ENCODE data around the gene GIT2.
"Not testable (repeated sequence)": the region's sequence is repeated elsewhere in the genome, so short reads cannot be mapped to it uniquely, and the experiment has no call there.

Gene GIT2

DNA sequence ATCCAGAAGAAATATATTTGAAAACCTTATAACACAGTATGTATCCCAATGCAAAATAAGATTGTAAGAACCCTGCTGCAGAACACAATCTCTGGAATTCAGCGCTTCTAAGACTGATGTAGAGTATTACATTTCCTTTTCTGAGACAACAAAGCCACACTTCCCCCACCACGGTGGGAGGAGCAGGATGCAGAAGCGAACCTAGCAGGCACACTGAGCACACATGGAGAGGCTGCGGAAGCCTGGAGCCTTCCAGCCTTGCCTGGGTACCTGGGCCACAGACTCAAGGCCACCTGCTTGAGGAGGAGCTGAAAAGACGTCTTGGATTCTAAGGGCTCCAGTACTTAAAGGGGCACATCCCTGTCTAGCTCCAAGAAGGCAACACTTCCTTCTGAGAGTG, 49.7 kb downstream of the GIT2 start:
- DNase-seq (ENCODE audit: low read depth), result no peak

DNA sequence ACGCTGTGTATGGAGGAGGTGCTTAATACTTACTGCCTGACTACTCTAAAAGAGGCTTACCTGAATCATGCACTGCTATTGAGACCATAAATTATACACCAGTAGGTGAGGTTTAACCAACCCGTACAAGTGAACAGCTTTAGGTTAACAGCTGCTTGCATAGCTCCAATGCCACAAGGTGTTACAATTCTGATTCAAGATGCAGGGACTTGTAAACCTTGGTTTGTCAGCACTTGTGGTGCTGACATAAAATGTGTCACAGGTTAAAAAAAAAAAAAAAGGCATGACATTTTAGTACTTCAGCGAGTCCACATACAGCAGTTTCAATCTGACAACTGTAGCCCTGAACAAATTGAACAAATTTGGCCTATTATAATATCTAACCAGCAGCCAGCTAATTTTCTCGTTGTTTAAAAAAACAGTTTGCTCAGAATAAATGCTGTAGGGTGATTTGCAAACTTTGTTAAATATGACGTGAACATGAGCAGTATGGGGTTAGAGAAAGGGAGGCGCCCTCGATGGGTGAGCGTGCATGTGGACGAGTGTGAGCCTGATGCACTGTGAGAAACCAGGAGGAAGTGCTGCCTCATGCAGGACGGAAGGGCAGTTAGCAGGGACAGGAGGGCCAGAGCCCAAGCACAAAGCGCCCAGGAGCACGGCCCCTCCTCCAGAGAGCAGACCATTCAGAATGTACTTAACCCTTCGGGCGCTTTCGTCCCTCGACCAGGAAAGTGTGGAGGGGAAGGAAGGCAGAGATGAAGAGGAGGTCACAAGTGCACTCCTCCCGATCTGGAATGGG, 51.4 kb downstream of the GIT2 start:
- no peak for DNase-seq (ENCODE audit: low read depth)

DNA sequence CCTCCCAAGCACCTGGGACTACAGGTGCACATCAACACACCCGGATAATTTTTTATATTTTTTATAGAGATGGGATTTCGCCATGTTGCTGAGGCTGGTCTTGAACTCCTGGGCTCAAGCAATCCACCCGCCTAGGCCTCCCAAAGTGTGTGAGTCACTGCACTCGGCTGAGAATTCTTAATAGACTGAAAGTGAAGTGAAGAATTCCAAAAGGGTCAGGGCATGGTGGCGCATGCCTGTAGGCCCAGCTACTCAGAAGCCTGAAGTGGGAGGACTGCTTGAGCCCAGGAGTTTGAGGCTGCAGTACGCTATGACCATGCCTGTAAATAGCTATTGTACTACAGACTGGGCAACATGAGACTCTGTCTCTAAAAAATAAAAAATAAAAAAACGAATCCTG, 52.4 kb downstream of the GIT2 start:
- no peak for DNase-seq (ENCODE audit: low read depth)

DNA sequence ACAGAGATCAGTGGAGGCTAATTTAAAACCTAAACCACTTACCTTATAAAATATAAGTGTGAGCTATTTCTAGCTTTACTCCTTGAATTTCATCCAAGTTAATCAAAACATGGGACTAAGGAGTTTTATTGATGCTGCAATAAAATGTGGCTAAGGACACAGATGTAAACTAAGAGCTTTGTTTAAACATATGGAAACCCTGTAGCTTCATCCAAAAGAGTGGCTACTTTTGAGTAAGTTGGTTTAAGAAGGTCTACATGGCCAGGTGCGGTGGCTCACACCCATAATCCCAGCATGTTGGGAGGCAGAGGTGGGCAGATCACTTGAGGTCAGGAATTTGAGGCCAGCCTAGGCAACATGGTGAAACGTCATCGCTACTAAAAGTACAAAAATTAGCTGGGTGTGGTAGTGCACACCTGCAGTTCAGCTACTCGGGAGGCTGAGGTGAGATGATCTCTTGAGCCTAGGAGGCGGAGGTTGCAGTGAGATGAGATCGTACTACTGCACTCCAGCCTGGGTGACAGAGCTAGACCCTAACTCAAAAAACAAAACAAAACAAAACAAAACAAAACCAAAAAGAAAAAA, 55.7 kb downstream of the GIT2 start:
- DNase-seq (ENCODE audit: low read depth), result no peak

DNA sequence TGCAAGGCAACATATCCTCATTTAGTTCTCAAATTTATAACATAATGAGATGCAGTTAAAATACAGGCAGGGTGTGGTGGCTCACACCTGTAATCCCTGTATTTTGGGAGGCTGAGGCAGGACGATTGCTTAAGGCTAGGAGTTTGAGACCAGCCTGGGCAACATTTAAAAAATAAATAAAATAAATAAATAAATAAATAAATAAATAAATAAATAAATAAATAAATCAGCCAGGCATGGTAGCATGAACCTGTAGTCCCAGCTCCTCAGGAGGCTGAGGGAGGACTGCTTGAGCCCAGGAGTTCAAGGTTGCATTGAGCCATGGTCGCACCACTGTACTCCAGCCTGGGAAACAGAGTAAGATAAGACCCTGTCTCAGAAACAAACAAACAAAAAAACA, 56.7 kb downstream of the GIT2 start:
- DNase-seq (ENCODE audit: low read depth), result no peak

DNA sequence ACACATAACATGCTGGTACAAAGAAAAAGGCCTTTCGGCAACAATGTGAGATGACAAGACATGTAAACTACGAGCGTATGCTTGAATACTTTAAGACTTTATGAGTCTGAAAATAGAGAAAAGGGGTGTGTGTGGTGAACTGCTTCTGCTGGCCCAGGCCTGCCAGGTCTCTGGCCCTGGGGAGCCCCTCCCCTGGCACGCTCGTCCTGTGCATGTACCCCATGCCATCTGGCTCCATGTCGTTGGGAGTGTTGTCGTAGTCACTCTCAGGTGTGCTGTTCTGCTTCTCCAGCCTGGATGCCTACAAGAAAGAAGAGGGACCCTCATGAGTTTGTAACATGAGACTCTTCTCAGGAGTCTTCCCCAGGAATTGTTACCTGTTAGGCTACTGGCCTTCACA, 57.2 kb downstream of the GIT2 start:
- DNase-seq (ENCODE audit: low read depth), result no peak

DNA sequence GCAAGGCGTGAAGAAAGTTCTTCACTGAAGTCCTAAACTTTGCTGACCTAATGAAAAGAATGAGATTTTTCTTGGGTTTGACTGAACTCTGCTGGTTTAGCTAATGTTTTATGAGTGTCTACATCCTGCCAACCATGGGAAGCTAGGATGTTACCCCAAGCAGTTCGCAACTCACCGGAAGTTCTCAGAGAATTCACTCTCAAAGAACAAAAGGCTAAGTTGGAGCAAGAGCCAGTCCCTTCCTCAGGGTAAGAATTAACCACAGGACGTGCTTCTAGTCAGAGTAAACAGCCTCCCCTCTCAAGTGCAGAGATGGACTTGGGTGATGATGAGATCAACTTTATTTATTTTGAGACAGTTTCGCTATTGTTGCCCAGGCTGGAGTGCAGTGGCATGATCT, 58.8 kb downstream of the GIT2 start:
- DNase-seq (ENCODE audit: low read depth), result no peak

DNA sequence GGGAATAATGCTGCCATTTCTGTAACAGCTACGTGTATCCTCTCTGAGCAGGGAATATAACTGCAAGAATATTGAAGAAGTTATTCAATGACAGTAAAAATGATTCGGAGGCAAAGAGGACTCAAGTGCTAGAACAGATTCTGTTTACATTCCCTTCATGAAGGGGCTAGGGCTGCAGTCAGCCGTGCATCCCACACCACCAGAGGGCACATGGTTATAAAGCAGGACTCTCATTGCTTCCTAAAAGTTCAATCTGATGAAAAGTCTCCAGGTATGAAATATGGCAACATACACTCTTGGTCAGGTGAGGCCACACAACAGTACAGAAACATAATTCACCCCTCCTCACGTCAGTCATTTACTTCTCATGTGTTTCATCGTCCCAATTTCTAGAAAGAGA, 62.1 kb downstream of the GIT2 start:
- DNase-seq (ENCODE audit: low read depth), result no peak

DNA sequence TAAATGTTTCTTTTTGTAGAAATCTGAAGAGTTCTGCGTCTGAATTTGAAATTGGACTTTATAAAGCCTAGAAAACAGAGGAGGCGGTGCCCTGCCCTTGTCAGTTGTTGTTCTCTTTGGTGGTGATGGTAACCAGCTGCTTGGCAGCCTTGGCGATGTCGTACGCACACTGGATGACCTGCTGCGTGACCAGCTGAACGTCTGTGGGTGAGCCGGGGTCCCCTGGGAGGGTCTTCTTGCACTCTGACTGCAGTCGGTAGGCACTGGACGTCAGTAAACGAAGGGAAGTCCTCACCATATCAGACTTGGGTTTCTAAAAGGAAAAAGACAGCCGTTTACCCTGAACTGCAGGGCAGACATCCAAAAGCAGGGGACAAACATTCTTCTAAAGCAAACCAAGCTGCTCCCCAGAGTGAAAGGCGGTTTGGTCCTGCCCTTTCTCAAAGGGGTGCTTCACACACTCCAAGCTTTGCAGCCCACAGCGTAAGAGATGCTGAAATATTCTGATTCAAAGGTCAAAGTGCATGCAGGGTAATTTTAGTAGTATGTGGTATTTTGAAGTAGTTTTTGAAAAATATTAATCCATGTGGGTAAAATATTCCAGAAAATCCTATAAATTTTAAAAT, 63.2 kb downstream of the GIT2 start:
- peak; percentile 21 for DNase-seq (ENCODE audit: low read depth)

DNA sequence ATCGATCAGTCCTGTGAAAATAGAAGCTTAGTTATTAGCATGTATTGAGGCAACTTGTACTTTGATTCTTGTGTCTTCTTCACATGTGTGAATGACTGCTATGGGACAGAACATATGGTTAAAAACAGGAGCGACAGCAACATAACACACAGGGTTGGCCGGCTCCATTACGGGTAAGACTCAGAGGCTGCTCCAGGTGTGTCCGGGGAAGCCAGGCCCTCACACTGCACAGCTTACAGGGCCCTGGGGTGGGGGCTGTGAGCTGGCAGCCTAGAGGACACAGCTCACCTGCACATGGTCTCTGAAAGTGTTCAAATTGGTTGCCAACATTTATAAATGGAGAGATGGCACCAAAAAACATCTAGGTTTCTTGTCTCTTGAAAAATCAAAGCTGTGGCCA, 65.0 kb downstream of the GIT2 start:
- DNase-seq (ENCODE audit: low read depth), result no peak

DNA sequence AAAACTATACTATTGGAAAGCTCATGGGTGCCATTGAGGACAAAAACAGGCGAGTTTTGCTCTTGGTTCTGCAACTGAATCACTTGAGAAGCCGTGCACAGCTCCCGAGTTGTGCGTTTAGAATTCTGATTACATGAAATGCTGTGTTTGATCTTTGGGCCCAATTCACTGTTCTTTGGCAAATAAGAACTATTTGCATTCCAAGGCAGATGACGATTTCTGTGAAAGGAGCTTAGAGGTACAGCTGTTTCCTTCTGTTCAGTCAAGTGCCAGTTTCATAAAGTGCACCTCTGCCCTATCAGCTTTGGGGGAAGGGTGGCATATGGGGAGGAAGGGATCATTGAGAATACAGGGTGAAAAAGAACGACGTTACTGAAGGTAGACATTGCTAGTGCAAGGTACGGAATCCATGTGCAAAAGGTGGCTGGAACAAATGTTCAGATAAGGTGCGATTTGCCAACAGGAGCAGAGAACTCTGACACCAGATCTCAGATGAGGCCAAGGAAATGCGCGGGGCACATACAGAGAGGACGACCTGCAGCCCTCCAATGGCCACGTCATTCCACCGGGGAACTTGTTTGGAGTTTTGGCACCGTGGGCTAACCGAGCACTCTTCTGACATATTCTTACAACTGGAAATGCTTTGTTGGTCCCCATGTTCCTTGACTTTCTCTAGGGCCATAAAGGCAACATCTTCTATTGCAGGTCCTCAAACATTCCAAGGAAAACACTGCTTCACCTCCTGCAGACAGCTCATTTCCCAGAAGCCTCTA, 66.0 kb downstream of the GIT2 start:
- no peak for DNase-seq (ENCODE audit: low read depth)

DNA sequence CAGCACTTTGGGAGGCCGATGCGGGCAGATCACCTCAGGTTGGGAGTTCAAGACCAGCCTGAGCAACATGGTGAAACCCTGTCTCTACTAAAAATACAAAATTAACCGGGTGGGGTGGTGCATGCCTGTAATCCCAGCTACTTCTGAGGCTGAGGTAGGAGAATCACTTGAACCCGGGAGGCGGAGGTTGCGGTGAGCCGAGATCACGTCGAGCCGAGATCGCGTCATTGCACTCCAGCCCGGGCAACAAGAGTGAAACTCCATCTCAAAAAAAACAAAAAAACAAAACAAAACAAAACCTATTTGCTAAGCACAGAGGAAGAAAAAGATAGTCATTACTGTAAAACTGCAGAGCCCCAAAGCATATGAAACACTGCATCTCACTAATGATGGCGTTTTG, 66.8 kb downstream of the GIT2 start:
- not testable (repeated sequence) for DNase-seq (ENCODE audit: low read depth)

DNA sequence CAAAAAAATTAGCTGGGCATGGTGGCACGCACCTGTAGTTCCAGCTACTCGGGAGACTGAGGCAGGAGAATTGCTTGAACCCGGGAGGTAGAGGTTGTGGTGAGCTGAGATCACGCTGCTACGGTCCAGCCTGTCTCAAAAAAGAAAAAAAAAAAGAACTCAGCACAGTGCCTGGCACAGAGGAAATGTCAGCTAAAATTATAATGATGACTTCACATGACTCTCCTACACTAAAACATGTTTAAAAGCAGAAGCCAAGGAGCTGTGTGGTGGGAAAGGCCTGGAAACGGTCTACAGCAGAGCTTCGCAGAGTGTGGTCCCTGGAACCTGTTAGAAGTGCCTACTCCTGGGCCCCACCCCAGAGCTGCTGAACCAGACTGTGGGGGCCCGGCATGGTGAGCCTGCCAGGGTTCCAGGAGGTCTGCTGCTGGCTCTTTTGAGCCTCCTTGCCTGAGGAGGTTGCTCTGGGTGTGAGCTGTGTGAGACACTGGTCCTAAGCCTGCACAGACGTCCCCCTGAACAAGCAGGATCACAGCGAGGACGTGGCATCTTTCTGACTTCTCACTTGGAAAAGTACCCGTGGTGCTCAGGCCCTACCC, 68.0 kb downstream of the GIT2 start:
- no peak for DNase-seq (ENCODE audit: low read depth)

DNA sequence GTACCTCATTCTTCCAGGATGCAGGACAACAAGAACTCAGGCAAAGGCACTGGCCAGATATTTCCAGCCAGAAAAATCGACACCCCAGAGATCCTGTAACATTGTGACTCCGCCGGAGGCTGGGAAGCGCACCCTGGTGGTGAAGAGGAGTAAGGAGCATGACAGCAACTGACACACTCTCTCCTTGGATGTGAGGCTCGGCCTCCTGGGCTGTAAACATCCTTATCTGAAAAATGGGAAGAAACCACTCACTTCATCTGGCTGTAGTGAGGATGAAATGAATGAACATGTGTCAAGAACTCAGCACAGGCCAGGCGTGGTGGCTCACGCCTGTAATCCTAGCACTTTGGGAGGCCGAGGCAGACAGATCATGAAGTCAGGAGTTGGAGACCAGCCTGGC, 68.5 kb downstream of the GIT2 start:
- no peak for DNase-seq (ENCODE audit: low read depth)

DNA sequence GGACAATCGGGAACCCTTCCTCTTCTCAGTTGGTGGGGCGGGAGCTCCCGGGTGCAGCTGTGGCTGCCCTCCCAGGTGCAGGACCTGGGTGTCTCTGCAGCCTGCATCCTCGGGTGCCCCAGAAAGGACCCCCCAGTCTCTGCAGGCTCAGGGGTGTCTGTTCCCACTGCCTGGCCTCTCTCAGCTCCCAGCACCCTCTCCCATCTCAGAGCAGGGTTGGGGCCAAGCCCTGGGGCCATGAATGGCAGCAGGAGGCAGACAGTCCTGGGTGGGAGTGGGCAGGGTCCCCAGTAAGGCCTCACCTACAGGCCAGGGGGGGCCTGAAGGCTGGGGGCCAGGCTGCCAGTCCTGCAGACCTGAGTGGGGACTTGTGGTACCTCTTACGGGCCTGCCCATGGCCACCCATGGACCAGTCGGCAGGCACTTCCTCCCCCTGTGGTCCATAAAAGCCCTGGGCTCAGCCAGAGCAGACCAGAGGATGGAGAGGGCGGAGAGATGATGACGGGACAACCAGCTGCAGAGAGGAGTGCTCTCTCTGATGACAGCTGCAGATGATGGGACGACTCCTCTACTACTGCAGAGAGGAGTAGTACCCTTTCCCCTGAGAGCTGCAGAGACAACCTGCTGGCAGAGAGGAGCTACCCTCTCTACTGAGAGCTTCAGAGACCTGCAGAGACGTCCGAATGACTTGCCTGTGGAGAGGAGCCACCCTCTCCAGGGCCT, 69.5 kb downstream of the GIT2 start:
- no peak for DNase-seq (ENCODE audit: low read depth)

DNA sequence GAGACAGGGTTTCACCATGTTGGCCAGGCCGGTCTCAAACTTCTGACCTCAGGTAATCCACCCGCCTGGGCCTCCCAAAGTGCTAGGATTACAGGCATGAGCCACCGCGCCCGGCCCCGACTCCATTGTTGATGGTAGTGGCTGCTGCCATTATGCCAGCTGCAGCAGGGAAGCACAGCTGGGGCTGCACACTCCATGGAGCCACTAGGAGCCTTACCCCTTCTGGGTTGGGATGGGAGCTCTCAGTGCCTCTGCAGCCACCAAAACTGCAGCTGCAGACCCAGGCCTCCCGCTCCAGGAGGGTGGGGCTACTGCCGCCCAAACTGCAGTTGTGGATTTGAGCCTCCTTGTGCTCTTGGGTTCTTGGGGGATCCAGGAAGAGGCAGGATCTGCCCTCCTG, 70.2 kb downstream of the GIT2 start:
- DNase-seq (ENCODE audit: low read depth), result no peak

DNA sequence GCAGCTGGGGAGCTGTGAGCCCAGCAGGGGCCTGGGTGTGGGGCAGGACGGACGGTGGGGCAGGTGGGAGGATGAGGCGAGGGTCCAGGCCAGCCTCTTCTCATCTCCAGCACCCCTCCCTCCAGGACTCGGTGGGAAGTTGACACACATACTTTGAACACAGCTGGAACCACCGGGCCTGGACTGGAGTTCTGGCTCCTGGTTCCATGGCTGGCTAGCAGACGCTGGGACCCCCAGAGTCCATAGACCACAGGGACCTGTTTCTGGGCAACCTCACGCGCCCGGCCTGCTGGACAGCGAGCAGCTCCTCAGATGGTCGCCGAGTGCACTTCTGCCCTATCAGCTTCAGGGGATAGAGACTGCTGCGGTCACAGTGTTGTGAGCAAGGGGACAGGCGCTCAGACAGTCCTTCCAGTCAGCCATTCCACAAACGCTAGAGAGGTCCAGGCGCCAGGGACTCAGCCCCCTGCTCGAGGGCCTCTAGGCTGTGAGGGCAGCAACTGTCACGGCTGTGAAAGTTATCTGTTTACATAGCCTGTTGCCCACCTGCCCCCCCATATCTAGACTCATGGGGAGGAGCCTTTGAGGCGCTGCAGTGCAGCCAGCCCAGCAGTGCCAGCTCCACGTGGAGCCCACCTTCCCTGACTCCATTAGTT, 70.9 kb downstream of the GIT2 start:
- DNase-seq (ENCODE audit: low read depth), result no peak

DNA sequence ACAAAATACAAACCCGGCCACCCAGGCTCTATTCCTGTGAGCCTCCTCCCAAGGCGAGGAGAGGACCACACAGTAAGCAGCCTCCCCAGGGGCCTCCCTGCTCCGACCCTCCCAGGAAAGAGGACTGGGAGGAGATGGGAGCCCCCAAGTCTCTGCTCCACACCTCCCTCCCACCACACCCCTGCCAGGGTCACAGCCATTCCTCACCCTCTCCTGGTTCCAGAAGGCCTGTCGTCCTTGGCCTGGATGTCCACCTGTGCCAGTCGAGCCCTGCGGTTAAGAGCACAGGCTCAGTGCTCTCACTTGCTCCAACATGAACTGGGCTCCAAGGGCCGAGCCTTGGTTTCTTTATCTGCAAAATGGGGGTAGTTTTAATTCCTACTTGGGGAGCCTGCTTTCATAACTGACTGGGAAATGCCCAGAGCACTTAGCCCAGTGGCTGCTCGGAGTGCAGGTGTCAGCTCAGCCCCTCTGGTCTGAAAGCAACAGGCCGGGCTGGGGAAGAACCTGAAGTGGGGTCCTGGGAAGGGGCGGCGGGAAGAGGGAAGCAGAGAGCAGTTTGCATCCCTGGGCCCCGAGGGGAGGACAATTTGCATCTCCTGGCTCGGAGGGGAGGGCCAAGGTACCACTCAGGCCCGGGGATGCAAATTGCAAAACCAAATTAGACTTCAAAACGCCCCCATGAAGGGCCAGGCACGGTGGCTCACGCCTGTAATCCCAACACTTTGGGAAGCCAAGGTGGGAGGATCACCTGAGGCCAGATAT, 72.5 kb downstream of the GIT2 start:
- DNase-seq (ENCODE audit: low read depth), result no peak

DNA sequence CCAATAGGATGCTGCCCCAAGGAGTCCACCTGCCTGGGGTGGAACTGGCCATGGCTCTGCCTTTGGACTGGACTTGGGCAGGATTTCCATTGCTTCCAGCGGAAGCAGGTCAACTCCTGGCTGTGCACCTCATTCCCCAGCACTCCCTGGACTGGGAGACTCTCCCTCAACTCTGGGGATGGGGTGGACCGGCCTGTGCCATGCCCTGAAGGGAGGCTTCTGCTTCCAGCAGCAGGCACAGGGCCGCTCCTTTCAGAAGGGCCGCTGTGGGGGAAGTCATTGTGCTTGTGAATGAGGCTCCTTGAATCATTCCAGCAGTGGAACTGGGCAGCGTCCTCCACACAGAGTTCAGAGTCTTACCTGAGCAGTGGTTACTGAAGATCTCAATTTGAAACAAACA, 73.1 kb downstream of the GIT2 start:
- DNase-seq (ENCODE audit: low read depth), result no peak

DNA sequence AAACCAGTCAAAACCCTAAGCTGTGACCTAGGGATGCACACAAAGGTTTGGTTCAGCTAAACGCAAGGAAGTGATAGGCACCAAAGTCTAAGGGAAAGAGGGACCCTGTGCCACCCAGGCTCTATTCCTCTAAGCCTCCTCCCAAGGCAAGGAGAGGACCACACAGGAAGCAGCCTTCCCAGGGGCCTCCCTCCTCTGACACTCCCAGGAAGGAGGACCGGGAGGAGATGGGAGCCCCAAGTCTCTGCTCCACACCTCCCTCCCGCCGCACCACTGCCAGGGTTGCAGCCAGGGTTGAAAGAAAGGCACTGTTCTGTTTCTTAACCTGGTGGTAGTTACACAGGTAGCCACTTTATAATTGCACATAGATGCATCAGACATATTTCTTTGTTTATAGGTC, 74.2 kb downstream of the GIT2 start:
- no peak for DNase-seq (ENCODE audit: low read depth)
